Gastroesophageal sphincter (tissue), 3 donors: ENCODE results near the gene PTPRG.

Experiments used
- EP300 ChIP-seq: sonication (generic); formaldehyde crosslinking; IDR thresholded peaks from one replicate; pipeline ENCODE4 v1.6.1; 2017; ENCODE audit warnings: antibody characterized with exemption, mild to moderate bottlenecking
- POLR2A ChIP-seq, 2 donors: fragments of 450-650 bp; IDR thresholded peaks; one replicate each; pipeline ENCODE4 v1.6.1; 2017; ENCODE audit warnings: antibody characterized with exemption in 2 of 2, mild to moderate bottlenecking in 2 of 2, moderate library complexity in 1 of 2
- POLR2AphosphoS5 ChIP-seq: sonication (generic); formaldehyde crosslinking; IDR thresholded peaks from one replicate; pipeline ENCODE4 v1.6.1; 2017; ENCODE audit warnings: antibody characterized with exemption
- TF ChIP-seq, protein P1 (sequence below), 4 experiments: fragments of 200-600 bp in 2 of 4; fragments of 450-650 bp in 2 of 4; sonication (generic) in 1 of 4; IDR thresholded peaks; one replicate each; pipeline ENCODE4 v1.5.1; 2017 to 2019; ENCODE audit warnings: antibody characterized with exemption in 4 of 4, mild to moderate bottlenecking in 2 of 4, moderate library complexity in 2 of 4

DNA sequence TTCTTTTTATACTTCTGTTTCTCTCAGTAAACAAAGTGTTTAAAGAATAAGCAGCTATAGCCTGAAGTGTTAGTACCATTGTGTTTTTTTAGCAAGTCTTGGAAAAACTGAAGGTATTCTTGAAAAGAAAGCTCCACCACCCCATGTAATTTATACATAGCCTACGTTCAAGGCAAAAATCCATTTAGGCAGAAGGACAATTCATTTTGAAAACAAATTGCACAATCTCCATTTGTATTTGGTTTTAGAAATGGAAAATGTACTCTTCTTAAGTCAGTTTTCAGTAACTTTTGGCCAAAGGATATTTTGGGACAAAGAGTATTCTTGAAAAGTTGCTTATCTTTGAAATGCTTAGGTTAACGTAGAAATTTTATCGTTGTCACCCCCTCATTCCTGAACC is 34.5 kb downstream of the PTPRG start:
- TF ChIP-seq, protein P1, sequence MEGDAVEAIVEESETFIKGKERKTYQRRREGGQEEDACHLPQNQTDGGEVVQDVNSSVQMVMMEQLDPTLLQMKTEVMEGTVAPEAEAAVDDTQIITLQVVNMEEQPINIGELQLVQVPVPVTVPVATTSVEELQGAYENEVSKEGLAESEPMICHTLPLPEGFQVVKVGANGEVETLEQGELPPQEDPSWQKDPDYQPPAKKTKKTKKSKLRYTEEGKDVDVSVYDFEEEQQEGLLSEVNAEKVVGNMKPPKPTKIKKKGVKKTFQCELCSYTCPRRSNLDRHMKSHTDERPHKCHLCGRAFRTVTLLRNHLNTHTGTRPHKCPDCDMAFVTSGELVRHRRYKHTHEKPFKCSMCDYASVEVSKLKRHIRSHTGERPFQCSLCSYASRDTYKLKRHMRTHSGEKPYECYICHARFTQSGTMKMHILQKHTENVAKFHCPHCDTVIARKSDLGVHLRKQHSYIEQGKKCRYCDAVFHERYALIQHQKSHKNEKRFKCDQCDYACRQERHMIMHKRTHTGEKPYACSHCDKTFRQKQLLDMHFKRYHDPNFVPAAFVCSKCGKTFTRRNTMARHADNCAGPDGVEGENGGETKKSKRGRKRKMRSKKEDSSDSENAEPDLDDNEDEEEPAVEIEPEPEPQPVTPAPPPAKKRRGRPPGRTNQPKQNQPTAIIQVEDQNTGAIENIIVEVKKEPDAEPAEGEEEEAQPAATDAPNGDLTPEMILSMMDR (IDR thresholded peaks at IDR 0.05) = no peak
- TF ChIP-seq POLR2A (IDR thresholded peaks at IDR 0.05) (no peak), EP300 (no peak), POLR2AphosphoS5 (no peak)
